Amygdala (tissue), 56 donors: ENCODE measurements around the gene CHP2.

Experiments used
- DNase-seq, 56 donors: peaks; one replicate each; lab custom pipeline; 2025; lab: John Stamatoyannopoulos, UW

Gene CHP2

DNA sequence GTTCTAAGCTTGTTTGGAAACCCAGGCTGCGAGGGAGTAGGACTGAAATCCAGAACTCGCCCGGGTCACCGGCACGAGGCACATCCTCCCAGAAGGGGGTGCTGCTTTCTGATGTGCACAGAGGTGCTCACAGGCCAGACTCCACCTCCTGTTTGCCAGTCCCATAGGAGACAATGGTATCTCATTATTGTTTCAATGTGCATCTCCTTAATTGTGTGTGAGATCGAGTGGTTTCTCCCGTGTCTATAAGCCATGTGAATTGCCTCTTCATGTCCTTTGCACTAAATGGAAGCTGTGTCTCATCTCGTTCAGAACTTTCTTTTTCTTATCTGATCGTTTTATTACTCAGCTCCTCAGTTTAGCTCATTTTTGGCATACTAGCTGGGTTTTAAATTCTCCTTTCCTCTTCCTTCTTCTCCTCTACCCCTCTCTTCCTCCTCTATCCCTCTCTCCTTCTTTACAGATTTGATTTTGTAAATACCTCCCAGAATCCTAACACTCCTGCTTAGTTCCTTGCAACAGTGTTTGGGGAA lies 48.8 kb downstream of the CHP2 start:
- peak in 37 of 56 donors; percentile 0 to 67 (median 12) for DNase-seq

DNA sequence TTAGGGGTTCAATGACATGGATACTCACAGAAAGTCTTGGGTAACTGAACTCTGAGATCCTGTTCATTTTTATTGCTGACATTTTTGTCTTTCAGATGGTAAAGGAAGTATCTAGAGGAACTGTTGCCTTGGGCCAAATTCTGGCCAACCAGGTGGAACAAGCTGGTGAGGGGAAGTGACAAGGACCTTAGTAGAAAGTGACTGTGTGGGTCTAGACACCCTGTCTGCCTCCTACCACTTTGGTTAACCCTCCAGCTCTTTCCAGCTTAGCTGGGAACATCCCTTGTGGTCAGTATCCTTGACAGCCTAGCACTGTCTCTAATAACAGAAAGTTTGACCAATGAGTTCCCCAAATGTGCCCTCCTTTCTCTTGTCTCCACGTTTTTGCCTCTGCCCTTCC lies 52.2 kb downstream of the CHP2 start:
- peak in 3 of 56 donors; percentile 1 to 3 (median 1) for DNase-seq
